Measurements from ENCODE around the gene CDH5.

CDH5 gene

GRCh38 chr16:66374176-66374575 is 7.7 kb downstream of the CDH5 start:
- no peak for DNase-seq (ENCODE audit: low read depth in 2 of 2)

- DNase-seq (ENCODE audit: low read depth in 2 of 2), result no peak
Observed at GRCh38 chr16:66375451-66375850, 9.0 kb downstream of the CDH5 start.

- no peak for DNase-seq (ENCODE audit: low read depth in 2 of 2)
Observed at GRCh38 chr16:66376114-66376513, 9.6 kb downstream of the CDH5 start.

DNA sequence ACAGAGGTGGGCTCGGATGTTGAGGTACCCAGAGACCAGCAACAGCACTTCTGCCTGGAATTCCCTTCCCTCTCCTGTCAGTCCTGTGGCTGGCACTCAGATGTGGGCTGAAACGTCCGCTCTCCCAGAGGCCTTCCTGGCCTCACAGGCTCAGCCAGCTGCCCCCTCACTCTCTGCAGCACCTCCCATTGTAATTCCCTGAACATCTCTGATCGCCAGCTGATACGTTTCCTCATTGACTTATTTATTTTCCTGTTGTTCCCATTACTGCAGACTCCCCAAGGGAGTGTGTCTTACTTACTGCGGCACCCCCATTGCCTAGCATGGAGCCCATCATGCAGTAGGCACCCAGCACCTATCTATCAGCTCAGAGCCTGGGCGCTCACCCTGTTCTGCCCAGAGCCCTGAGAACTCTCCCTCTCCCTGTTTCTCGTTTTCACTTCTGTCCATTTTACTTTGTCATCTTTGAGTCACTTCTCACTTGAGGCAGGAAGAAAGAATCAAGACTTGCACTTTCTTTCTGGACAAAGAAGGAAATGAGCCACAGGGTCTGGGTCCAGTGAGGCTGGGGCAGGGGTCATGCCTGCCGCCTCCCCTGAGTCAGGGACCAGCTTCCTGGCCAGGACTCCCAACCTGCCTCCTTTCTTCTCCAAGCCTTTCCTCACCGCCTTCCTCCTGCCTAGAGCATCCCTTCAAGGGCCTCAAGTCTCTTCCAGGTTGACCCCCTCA is 10.2 kb downstream of the CDH5 start:
- DNase-seq (ENCODE audit: low read depth in 2 of 2), result no peak

- DNase-seq (ENCODE audit: low read depth in 2 of 2), result no peak
Observed at GRCh38 chr16:66377324-66377723, 10.8 kb downstream of the CDH5 start.

- no peak for DNase-seq (ENCODE audit: low read depth in 2 of 2)
Observed at GRCh38 chr16:66378741-66379570, 12.5 kb downstream of the CDH5 start.

DNA sequence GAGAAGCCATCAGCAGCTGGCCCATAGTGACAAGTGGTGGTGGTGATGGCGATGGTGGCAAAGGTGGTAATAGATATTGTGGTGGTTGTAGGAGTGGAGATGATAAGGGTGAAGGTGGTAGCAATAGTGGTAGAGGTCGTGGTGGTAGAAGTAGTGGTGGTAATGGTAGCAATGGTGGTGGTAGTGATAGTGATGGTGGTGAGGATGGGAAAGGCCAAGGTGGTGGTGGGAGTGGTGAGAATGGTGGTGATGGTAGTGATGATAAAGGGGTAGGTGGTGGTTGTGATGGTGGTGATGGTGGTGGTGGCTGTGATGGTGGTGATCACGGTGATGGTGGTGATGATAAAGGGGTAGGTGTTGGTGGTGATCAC is 13.1 kb downstream of the CDH5 start:
- no peak for DNase-seq (ENCODE audit: low read depth in 2 of 2)

DNA sequence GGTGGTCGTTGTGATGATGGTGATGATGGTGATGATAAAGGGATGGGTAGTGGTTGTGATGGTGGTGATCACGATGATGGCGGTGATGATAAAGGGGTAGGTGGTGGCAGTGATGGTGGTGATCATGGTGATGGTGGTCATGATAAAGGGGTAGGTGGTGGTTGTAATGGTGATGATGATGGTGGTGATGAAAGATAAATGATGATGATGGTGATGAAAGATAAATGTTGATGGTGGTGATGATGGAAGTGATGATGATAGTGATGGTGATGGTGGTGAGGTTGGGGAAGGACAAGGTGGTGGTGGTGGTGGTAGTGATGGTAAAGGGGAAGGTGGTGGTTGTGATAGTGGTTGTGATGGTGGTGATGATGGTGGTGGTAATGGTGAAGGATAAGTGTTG is 13.9 kb downstream of the CDH5 start:
- no peak for DNase-seq (ENCODE audit: low read depth in 2 of 2)

GRCh38 chr16:66381585-66382170 is 15.2 kb downstream of the CDH5 start:
- no peak for DNase-seq (ENCODE audit: low read depth in 2 of 2)

DNA sequence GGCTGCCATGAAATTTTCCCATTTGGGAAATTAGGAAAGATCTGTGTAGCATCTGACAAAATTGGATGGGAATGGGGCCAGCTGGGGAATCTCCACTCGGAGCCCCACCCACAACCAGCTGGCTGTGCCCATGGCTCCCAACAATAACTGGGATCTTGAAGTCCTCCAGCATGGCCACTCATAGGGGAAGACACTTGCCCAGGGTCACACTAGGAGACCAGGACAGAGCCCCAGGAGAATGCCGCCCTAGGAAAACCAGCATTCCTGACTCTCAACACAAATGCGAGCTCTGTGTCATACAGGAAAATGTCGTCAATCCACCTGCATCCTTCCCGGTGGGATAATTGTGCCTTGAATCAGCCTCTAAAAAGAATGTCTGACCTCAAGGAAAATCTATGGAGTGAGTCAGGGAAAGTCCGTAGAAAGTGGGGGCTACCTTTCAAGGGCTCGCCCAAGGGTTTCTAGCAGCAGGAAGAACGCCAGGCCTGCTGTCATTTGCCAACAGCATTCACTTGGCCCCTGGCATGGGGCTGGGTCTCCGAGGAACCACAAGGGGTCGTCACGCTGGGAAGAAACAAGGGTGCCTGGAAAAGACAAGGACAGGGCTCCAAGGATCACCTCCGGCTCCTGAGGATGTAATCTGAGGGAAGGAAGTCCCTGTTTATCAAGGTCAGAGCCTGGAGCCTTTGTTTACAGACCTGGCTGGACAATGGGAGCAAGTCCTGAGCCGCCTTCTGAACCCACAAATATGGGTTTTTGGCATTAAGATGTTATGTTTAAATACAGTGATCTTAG is 15.9 kb downstream of the CDH5 start:
- no peak for DNase-seq (ENCODE audit: low read depth in 2 of 2)

DNA sequence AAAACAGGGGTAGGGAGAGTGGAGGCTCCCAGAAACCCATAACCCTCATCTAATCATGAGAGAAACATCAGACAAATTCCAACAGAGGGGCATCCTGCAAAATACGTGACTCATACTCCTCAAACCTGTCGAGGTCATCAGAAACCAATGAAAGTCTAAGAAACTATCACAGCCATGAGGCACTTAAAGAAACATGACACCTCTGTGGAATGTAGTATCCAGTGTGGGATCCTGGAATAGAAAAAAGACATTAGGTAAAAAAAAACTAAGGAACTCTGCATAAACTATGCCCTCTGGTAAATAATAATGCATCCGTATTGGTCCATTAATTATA is 16.4 kb downstream of the CDH5 start:
- DNase-seq (ENCODE audit: low read depth in 2 of 2), result no peak

DNA sequence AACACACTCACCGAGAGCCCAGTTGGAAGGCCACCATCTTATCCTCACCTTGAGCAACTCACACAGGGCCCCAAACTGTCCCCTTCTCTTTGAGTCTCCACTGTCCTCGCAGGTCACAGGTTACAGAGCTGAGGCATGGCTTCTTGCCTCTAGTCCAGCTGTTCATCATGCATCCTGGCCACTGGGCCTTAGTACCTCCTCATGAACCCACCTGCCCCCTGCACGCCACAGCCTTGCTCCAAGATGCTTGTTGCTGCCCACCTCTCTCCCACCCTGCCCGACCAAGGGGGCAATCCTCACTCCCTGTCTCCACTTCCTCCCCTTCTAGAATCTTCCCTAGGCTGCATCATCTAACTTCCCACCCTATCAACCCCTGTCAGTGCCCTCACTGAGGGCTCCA is 17.1 kb downstream of the CDH5 start:
- no peak for DNase-seq (ENCODE audit: low read depth in 2 of 2)

DNA sequence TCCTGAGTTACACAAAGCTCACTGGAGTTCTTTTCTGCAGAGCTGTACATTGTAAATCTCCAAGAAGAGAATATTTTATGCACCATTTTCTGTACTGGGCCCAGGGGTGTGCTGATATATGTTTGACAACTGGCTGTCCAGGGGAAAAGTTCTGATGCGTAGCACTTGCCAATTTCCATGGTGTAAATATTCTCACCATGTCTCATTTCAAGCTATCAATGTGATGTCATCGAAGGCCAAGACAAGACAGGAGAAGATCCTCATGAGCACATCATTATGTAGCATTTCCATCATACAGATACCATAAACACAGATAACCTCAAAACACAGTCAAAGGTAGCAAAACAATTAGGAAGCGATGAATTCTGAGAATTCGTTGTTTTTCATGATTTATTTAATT is 18.9 kb downstream of the CDH5 start:
- no peak for DNase-seq (ENCODE audit: low read depth in 2 of 2)

GRCh38 chr16:66386629-66387622 is 20.4 kb downstream of the CDH5 start:
- DNase-seq (ENCODE audit: low read depth in 2 of 2), result no peak

DNA sequence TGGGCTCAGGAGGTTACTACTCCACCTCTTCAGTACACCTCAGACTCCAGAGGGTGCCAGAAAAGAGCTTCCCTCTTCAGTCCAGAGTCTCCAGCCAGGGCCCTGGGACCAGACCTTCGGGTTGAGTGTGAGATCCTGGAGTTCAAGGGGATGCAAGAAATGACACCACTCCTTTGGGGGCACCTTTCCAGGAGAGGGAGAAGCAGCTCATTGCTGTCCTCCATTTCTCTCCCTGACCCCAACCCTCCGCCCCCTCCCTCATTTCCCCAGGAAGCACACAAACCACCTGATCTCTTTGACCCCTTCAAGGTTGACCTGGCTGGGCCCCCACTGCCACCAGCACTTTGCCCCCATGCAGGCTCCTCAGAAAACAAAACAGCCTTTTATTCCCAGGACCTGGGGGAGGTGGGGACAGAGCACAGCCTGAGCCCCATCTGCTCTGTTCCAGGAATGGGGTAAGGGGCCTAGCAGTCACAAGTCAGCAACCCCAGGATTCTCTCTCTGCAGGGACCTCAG is 21.4 kb downstream of the CDH5 start:
- no peak for DNase-seq (ENCODE audit: low read depth in 2 of 2)

DNA sequence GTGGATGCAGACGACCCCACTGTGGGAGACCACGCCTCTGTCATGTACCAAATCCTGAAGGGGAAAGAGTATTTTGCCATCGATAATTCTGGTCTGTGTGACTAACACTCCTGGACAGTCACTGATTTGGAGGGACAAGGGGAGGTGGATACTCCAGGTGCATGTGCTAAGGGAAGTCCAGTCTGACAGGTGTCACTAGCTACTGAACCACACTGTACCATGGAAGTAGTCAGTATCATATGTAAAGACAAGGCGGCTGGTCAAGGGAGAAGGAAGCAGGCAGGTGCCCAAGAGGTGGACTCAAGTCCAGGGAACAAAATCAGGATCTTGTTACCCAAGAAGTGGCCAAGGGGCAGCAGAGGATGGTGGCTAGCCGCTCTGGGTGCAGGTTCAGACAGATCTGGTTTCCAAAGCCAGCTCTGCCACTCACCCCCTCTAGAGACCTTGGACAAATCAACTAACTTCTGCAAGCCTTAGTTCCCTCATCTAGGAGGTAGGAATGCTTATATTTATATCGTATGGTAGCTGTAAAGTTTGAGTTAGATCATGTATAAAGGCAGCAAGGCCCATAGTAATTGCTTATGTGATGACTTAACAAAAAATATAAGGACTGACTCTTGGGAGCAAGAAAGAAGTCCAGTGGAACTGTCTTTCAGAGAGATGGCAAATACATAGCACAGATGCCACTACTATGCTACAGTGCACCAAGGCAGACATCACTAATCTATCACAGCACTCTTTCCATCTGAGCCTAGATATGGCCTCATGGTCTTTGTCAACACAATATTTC is 22.1 kb downstream of the CDH5 start:
- DNase-seq (ENCODE audit: low read depth in 2 of 2), result no peak

- no peak for DNase-seq (ENCODE audit: low read depth in 2 of 2)
Observed at GRCh38 chr16:66389256-66390176, 23.0 kb downstream of the CDH5 start.

GRCh38 chr16:66390346-66391108 is 24.0 kb downstream of the CDH5 start:
- no peak for DNase-seq (ENCODE audit: low read depth in 2 of 2)
